Effector CD4-positive, alpha-beta T cell (primary cell): ENCODE data around the gene ZNF827.

Experiments
- DNase-seq: peaks from one replicate; pipeline ENCODE4 v3.0.0-alpha.2; 2020

The ZNF827 gene

DNA sequence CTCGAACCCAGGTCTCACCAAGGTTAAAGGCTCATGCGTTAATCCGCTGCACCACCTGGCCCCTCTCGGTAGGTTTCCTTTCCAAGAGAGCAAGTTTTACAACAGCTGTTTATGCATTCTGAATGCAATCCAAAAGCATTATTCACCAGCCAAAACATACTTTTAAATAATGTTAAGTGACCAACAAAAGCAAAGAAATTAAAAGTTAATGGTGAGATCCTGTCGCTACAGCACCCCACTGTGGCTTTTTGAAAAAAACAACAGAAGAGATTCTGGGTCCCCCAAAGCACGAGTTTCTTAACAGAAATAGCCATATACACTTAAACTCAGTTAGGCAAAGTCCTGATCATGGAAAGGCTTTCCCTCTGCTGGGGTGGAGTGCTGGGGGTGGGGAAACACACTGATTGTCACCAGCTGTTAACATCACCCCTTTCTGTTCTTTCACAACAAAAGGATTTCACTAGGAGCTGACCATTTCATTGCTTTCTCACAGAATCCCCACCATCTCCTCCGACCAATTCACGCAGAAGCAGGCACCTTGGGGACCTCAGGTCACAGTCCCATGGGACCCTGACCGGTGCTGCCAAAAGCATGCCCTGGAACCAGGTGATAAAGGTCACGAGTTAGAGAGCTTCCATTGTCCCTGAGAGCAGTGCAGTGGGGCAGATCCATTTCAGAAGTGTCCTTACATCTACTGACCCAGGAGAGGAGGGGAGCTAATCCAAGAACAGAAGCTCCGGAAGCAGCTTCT, 51.2 kb downstream of the ZNF827 start:
- DNase-seq, result no peak

DNA sequence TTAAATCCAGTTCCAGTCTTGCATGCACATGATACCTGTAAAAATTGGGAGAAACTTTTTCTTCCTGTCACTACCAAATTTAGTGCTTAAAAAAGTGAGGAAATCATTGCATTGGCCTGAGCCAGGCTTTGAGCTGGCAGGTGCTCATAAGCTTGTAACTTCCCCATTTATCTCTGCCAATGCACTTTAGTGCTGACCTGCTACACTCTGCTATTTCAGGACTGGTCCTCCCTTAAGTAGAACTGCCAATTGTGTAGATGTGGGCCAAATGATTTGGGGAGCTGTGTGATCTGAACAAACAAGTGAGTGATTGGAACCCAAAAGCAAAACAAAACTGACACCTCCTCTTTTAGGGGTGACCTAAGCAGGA, 51.8 kb downstream of the ZNF827 start:
- DNase-seq, result no peak

DNA sequence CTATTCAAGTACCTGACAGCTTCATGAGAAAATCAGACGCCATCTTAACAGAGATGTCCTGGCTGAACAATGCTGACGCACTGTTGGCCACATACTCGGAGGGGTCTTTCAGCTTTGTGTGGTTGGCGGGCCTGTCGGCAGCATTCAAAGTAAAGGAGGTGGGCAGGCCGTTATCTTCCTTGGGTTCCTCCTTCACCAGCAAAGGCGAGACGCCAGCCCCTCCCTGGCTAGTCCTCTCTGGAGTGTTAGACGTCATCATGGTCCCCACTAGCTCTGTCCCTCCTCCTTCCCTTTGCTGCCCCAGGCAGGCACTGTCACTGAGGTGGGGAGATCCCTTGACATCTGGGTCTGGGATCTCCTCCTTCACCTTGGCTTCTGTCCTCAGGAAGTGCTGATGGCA, 53.0 kb downstream of the ZNF827 start:
- DNase-seq, result no peak

DNA sequence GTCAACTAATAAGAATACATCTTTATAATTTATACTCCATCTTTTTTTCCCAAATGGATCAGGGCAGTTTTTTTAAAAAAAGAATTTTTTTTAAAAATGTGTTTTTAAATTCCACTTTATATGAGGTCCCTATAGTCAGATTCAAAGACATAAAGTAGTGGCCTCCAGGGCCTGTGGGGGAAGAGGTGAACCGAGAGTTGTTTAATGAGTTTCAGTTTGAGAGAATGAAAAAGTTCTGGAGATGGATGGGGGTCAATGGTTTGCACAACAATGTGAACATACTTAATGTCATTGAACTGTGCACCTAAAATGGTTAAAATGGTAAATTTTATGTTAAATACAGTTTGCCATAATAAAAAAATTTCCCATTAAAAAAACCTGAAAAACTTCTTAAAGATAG, 53.8 kb downstream of the ZNF827 start:
- no peak for DNase-seq

DNA sequence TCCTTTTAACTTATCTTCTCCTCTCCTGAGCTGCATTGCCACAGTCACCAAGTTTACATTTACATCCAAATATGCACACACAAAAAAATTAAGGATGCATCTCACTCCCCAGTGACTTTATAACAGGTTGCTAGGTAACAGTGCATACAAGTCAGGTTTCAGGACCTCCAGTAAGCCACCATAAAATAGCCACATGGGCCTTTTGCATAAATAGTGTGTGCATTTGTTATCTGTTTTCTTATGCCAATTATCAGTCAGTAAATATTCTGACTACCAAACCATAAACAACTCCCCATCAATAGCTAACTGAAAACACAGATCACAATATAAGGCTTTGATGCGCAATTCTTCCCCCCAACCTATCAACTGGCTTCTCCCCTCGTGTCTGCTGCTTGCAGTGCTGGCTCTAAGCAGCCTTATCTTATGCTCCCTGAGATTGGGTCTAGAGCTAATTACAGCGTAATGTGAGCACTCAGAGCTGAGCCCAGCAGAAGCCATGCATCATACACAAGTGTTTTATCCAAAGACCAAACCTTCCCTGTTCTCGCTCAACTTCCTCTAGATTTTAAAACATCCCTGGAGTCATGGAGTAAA, 55.4 kb downstream of the ZNF827 start:
- no peak for DNase-seq

DNA sequence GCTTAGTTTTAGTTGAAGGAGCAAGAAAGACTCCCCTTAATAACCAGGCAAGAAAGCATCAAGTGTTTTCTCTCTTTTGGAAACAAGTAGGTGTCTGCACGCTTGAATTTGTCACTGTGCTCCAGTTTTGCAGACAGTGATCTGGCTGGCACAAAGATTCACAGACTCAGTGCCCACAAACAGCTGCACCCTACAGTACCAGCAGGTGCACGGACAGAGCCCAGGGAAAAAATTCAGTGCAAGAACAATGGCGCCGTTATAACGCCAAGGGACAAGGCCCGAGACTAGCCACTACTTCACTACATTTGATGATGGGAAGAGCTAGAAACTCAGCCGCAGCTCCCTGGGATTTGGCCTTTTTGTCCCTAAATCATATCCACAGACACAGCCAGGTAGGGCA, 56.0 kb downstream of the ZNF827 start:
- no peak for DNase-seq

DNA sequence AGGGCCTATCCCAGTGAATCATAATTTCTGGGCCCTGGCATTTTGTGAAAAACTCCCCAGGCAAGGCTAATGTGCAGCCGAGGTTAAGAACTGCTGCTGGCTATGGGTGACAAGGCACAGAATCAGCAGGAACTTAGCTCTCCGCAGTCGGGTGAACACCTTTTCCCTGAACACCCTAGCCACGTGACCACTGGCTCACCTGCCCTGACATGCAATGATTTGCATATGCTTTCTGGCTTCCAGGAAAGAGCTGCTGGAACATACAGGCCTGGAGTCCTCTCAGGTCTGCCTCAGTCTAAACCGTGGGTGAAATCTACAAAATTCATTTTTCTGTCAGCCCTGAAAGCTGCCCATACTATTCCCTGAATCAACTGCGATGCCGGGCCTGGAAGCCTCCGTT, 56.6 kb downstream of the ZNF827 start:
- no peak for DNase-seq

DNA sequence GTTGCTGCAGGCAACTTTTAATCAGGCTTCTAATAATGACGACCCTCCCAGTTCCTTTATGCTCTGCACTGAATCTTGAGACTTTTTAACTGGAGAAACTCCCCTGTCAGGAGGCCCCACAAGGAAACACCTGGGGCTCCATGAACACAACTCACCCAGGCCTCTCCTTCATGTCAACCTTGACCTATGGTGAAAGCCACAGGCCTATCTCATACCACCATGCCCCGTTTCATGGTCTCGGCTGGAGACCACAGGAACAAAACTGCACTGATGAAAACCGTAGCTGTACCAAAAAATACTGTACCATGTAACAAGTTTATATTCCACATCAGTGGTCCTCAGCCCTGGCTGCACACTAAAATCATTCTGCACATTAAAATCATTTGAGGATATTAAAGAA, 57.0 kb downstream of the ZNF827 start:
- no peak for DNase-seq

DNA sequence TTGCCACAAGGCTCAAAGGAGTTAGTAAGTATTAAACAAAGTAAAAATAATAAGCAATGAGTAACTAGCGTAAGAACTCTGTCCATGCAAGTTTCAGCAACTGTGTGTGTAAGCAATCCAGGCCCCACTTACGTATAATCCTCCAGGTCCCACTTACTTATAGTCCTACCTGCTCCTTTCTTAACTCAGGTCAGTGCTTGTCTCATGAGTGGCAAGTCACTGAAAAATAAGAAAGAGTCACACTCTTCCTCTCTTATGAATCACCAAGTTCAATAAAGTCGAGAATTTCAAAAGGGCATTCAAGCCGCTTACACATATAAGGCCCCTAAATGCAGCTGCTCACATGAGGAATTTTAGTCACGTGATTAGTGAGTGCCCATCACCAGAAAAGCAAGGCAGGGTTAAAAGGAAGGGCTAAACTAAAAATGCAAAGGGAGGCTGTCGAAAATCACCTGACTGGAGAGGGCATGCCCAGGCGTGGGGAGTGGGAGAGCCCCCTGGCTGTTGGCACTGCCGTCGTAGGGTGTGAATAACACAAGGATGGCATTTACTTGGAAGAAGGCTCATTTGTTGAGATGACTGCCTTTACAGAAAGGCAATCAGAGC, 58.2 kb downstream of the ZNF827 start:
- no peak for DNase-seq

DNA sequence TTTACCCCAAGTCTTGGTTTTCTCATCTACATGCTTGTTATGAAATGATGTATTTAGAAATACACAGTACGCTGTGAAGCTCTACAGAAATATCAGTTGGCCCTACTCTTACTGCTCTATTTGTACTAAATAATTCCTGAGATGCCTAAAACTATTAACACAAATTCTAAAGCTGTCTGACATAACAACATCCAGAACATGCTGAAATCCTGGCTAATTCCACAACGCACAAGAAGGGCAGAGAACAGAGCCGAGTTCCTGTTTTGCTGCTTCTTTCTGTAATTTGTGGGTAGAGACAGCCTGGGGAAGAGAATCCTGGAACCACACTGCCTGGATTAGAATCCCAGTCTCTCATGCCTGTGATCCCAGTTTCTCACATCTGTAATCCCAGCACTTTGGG, 59.0 kb downstream of the ZNF827 start:
- DNase-seq, result no peak

DNA sequence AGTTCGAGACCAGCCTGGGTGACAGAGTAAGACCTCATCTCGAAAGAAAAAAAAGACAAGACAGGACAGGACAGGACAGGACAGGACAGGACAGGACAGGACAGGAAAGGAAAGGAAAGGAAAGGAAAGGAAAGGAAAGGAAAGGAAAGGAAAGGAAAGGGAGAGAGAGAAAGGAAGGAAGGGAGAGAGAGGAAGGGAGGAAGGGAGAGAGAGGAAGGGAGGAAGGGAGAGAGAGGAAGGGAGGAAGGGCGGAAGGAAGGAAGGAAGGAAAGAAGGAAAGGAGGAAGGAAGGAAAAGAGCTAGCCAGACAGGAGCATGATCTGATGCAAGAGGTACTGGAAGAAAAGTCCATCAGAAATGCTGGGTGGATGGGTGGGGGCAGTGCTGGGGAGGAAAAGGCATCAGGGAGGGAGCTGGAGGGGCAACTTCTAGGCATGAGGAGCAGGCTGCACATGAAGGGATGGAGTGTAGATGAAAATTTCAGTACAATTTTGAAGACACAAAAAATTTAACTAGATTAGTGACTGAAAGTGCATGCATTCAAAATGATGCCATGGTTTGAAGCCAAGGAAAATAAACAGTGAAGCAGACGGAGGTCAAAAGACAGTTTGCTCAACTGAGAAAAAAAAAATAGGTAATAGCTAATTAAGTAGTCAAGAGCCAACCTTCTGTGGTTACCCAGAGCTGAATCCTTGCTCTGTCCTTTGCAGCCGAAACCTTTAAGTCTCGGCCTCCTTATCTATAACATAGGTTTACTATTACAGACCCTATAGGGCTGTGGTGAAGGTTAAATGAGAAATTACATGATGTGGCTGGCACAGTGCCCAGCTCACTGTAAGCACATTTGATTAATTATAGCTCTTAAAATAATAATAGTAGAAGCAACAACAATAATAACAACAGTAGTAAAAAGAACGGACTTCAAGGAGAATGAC, 59.9 kb downstream of the ZNF827 start:
- DNase-seq, result no peak

DNA sequence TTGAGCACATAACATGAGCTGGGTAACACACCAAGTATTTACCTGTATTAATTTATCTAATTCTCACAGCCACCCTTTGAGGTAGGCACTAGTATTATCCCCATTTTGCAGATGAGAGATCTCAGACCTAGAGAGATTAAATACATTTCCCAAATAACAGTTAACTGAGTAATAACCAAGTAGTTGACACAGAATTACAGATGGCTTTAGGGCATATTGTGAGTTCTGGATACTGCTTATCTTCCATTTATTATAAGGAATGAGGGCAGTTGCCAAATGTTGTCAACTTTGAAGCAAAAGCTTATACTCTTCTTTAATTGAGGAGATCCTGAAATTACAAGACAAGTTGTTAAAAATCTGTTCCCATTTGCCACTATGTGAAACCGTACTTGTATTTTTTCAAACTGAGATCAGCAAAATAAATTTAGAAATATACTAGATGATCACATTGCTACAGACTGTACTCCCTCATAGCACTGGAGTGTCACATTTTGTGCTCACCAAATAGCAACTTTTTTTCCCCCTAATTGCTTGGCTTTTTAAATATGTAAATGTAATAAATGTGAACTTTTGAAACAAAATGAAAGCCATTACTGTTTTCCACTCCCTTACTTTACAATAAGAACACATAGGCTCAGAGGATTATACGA, 62.0 kb downstream of the ZNF827 start:
- no peak for DNase-seq

DNA sequence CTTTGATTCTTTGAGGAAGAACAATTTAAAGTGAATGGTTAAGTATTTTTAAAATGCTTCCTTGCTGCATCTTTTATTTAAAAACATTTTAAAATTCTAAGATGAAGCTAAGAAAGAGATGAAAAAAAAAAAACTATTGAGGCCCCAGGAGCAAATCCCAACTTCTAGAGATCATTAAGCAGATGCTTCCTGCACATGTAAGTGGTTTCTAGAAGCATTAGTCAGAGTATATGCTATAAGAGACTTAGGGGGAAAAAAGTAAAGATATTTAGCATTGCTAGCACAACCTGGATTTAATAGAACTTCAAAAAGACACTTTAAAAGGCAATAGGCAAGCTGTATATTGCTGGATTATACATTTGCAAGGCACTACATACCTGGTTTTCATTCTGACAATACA, 64.7 kb downstream of the ZNF827 start:
- no peak for DNase-seq

DNA sequence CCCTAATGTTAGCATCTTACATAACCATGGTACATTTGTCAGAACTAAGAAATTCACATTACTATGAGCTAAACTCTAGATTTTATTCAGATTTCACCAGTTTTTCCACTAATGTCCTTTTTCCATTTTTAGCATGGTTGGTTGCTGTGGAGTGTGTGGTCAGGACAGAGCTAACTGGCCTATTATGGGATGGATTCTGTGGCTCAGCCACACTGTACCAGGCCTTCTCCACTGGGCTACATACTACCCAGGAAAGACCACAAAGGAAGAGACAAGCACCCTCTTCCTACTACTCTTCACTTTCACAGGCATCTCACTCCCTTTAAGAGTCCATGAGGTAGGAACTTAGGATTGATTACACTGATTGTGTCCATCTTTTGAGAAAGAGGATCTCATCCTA, 67.4 kb downstream of the ZNF827 start:
- no peak for DNase-seq

DNA sequence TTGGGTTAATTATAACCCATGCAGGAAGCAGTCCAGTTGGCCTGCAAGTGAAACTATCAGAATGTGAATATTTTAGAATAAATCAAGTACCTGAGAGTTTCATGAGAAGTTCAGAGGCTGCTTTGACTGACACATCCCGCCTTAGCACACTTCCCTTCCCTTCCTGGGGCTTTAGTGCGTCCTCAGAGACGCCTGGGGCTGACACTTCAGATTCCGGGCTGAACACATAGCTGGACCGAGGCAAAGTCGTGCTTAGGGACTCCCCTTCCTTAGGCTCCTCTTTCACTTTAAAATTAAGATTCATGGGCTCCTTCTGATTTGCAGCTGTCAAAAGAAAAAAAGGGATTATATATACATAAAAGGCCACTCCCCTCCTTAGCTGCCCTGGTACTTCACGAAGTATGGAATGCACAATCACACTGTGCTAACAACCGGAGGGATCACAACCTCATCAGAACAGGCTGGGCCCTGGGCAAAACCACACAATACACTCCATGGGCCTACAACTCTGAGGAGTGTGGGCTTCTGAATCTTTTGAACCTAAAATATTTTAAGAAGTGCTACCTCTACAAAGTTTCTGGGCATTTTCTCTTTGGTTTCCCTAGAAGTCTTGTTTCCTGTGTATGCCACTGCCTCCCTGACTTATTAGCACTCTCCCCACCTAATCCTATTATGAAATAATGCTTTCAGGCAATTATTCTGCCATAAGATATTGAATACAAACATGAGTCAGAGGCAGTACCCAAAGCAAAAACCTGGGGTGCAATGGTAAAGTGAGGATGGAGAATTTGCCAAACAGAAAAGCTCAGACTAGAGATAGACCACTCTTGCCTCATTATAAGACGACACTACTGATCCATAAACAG, 68.2 kb downstream of the ZNF827 start:
- DNase-seq, result no peak

DNA sequence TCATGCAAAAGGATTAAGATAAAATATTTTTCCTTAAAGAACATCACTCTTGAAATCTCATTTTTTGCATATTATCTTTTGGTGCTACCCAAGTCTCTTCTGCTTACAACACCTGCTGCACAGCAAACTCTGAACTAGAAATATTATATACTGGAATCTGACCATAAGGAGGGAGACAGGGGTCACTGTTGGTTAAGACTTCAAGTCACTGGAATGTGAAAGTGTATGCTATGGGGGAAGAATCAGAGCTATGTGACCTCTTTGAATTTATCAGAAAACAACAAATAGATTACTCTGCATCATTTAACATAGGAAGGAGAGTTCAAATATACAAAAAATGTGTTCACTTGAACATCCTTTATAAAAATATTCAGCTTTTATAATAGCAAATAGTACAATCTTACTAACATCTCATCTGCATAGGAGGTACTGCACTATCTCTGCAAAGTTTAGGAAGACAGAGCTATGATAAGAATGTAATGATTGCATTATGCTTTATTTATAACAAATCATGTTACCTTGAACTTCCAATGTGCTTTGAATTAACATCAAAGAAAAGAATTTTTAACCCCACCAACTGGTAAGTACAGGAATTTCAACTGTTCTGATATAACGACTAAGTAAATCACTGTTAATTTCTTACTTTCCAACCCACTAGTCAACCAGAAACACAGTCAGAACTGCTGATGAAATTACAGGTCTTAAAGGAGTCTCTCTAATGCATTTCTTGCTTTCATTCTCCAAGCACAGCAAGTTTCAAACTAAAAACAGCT, 69.8 kb downstream of the ZNF827 start:
- DNase-seq, result no peak

DNA sequence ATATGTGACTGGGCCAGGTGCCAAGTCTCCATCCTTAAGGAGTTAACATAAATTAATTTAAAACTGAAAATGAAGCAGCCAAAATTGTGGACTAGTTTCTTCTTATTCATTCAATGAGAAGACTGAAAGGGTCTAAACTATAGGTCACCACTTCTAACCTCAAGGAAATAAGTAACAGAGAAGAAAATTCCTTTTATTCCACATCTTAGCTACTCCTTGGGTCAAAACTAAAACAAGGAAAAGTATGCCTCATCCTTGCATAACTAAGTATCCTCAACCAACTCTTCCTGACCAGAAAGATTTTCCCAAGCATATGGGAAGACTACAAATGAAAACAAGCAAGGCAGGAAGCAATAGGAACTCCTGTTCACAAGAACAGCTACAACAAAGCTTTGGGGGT, 71.2 kb downstream of the ZNF827 start:
- DNase-seq, result no peak

DNA sequence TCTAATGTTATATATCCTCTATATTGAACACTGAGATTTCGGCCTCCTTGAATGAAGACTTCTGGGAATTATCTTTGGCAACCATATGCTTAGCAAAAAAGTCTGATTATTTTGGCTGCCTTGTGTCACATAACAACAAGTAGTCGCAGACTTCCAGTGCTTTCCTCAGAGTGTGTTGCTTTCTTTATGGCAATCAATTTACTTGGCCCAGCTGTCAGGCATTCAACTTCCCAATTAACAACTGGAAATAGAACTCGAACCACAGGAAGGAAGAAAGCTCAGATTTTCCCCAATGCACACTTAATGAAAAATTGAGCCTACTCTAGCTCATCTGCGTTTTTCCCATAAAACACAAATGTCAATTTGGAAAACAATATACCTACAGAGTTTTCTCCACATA, 71.6 kb downstream of the ZNF827 start:
- DNase-seq, result no peak

DNA sequence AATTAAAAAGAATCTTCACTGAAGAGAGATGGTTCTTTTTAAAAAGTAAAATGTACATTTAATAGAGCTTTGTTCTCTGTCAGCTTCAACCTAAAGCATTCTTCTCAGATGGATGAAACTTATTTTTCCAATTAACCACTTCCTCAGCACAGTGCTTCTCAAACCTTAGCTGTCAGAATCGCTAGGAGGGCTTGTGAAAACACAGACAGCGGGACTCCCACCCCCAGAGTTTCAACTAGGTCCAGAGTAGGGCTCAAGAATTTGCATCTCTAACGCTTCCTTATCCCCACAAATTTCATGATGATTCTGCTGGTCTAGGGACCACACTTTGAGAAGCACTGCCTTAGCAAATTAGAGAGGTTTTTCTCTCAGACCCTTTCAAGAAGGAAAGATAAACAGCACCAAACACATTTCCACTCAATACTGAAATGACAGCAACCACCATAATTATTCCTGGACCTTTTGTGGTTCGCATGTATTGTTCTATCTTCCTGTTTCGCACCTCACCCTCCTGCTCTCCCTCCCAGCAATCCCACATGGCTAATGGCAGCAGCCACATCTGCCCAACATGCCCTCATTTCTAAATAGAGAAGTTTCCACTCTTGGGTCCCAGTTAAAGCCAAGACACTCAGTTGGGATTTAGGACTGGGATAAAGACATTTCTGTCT, 73.2 kb downstream of the ZNF827 start:
- DNase-seq, result no peak

DNA sequence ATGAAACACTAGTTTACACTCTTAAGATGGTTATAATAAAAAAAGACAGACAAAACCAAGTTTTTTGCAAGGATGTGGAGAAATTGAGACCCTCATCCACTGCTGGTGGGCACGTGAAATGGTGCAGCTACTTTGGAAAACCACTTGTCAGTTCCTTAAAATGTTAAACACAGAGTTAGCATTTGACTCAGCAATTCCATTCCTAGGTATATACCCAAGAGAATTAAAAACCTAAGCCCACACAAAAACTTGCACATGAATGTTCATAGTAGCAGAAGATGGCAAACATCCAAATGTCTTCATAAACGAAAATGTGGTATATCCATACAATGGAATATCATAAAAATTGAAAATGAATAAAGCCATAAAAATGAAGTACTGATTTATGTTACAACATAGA, 75.4 kb downstream of the ZNF827 start:
- no peak for DNase-seq
